Measurements from ENCODE around the gene ABHD12.

DNA sequence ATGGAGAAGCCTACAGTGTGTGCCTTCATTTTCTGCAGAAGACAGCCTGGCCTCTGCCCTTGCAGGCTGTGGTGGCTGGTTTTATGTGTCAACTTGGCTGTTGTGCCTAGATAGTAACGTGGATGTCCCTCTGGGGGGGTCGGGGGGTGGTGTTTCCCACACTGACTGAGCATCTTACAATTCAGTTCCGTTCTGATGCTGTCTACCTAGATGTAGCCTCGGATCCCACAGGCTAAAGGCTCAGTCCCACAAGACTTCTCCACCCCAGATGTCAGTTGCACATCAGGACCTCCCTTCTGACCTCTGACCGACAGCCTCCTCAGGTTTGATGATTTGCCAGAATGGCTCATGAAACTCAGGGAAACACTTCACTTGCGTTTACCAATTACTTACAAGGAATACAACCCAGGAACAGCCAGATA lies 138.4 kb downstream of the ABHD12 start:
- TF ChIP-seq CTCF (IDR thresholded peaks at IDR 0.05 in 4 of 5, conservative IDR thresholded peaks at IDR 0.05 in 1 of 5) (no peak), POLR2A (IDR thresholded peaks at IDR 0.05) (no peak)
